Activated CD4-positive, alpha-beta T cell treated with anti-CD3 and anti-CD28 coated beads for 24 hours (primary cell): ENCODE measurements around the gene MIS18A.
"Not testable (repeated sequence)": the region's sequence is repeated elsewhere in the genome, so short reads cannot be mapped to it uniquely, and the experiment has no call there.

Experiments used
- DNase-seq, 2 donors: peaks; one replicate each; pipeline ENCODE4 v3.0.0-alpha.2; 2020; ENCODE audit warnings: low read depth in 2 of 2

Gene MIS18A

DNA sequence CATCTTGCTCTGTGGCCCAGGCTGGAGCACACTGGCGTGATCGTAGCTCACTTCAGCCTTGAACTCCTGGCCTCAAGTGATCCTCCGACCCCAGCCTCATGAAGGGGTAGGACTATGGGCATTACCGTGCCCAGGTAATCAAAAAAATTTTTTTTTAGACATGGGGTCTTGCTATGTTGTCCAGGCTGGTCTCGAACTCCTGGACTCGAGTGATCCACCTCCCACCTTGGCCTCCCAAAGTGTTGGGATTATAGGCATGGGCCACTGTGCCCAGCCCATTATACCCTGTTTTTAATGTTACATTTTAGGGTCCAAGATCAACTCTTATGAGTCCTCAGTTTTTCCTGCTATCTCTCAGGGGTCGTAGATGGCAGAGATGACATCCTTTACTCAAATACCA lies 26.1 kb upstream of the MIS18A start:
- DNase-seq, result no peak

DNA sequence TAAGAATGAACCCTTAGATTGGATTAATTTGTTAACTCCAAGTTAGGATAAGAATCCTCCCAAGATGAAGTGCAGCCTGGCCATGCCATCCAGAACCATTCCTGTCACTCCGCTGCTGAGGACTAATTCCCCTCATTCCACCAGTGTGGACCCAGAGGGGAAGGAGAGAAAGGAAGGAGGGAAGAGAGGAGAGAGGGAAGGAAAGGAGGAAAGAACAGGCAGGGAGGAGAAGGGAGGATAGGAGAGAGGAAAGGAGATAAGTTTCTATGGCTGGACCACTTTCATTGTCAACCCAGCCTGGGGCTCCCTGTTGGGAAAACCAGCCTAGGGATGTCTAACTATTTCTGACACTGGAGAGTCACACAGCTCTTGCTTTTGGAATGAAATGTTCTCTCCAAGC lies 24.5 kb upstream of the MIS18A start:
- no peak for DNase-seq

DNA sequence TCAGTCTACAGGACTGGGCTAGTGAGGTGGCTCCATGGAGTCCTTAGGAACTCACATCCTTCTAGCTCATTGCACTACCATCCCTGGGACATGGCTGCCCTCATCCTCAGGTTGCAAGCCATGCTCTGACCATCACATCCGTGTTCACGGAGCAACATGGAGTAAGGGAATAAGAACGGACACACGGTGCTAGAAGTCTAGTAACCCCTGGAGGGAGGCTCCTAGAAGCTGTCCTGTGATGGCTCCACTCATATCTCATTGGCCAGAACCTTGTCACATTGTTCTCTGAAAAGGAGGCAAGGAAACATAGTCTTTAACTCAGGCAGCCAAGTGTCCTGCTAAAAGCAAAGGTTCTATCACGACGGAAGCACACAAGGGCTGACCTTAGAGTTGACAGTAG lies 23.7 kb upstream of the MIS18A start:
- DNase-seq, result no peak

GRCh38 chr21:32301596-32301995 lies 22.7 kb upstream of the MIS18A start:
- no peak for DNase-seq

GRCh38 chr21:32300117-32300681 lies 21.4 kb upstream of the MIS18A start:
- no peak for DNase-seq

GRCh38 chr21:32299695-32300094 lies 20.8 kb upstream of the MIS18A start:
- DNase-seq, result no peak

DNA sequence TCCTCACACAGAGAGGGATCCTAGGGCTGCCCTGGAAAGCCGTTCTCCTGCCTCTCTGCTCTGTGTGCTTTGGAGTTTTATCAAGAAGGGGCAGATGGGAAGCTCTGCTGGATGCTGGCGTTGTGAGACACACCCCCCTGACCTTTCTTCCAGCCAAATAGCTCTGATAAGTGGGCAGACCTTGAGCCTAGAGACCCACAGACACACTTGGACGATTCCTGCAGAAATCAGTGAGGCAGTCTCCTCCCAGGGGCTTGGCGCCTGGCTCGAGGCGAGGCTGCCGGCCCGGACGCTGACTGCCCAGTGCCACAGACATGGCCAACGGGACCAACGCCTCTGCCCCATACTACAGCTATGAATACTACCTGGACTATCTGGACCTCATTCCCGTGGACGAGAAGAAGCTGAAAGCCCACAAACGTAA lies 19.8 kb upstream of the MIS18A start, which contains the start of gene MRAP:
MRAP (plus strand) TSS at position 198 of the 424 bp plus-strand sequence; CDS start at position 315, 117 bp downstream.
- no peak for DNase-seq

- no peak for DNase-seq
Measured at GRCh38 chr21:32298148-32298559, 19.3 kb upstream of the MIS18A start.

- no peak for DNase-seq
Measured at GRCh38 chr21:32297449-32297848, 18.6 kb upstream of the MIS18A start.

- no peak for DNase-seq
Measured at GRCh38 chr21:32285476-32285875, 6.6 kb upstream of the MIS18A start.

- no peak for DNase-seq
Measured at GRCh38 chr21:32282992-32283391, 4.1 kb upstream of the MIS18A start.

- no peak for DNase-seq
Measured at GRCh38 chr21:32281531-32281930, 2.7 kb upstream of the MIS18A start.

- no peak for DNase-seq
Measured at GRCh38 chr21:32279377-32279680, 480 bp upstream of the MIS18A start.

DNA sequence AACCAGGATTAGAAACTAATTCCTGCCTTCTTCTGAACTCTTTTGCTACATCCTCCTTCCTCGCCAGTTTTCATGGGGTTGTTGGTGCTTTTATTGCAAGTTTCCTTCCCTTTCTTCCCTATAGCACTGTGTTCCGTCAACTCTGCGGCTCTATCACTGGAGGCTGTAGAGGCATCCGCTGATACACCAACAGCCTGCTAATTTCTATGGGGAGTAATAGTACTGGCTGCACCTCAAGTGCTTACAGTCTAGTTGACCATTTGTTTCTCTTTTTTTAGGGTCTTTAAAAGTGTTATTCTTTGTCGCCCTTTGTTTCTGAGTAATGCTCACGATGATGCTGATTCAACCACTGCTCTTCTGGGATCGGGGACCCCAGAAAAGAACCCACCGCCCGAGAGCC lies 746 bp downstream of the MIS18A start:
- DNase-seq, result no peak

DNA sequence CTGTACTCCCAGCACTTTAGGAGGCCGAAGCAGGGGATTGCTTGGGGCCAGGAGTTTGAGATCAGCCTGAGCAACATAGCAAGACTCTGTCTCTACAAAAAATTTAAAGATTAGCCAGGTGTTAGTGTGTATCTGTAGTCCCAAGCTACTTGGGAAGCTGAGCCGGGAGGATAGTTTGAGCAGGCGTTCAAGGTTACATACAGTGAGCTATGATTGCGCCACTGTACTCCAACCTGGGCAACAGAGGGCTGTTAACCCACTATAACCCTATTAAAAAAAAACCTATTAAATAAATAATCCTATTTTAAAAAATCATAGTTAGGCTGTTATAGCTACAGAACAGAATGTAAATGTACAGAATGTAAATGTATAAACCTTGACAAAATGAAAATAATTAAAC lies 2.2 kb downstream of the MIS18A start:
- DNase-seq, result no peak

DNA sequence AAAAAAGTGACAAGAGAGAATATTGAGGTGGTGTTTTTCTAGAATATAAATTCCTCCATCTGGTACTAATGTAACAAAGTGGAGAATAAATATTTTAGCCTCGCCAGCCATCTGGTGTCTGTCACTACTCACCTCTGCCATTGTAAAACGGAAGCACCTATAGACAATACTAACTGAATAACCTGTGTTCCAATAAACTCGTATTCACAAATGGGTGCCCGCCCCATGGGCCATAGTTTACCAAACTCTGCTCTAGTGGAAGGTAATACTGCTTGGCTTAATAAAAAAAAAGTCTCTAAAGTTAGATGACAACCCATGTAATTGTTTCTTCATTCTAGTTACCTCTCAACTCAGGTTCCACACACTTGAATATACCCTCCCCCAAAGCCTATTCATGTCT lies 8.1 kb downstream of the MIS18A start:
- DNase-seq, result no peak

DNA sequence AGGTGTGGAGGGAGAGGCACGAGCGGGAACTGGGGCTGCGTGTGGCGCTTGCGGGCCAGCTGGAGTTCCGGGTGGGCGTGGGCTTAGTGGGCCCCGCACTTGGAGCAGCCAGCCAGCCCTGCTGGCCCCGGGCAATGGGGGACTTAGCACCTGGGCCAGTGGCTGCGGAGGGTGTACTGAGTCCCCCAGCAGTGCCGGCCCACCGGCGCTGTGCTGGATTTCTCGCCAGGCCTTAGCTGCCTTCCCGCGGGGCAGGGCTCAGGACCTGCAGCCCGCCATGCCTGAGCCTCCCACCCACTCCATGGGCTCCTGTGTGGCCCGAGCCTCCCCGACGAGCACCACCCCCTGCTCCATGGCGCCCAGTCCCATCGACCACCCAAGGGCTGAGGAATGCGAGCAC lies 13.5 kb downstream of the MIS18A start:
- DNase-seq, result not testable (repeated sequence)

- DNase-seq, result no peak
Measured at GRCh38 chr21:32261929-32262328, 16.9 kb downstream of the MIS18A start.

- no peak for DNase-seq
Measured at GRCh38 chr21:32260130-32260529, 18.7 kb downstream of the MIS18A start.

- not testable (repeated sequence) for DNase-seq
Measured at GRCh38 chr21:32258786-32259048, 20.1 kb downstream of the MIS18A start.

- DNase-seq, result peak in 1 of 2 donors; percentile 17
Measured at GRCh38 chr21:32257962-32258785, 20.7 kb downstream of the MIS18A start.

DNA sequence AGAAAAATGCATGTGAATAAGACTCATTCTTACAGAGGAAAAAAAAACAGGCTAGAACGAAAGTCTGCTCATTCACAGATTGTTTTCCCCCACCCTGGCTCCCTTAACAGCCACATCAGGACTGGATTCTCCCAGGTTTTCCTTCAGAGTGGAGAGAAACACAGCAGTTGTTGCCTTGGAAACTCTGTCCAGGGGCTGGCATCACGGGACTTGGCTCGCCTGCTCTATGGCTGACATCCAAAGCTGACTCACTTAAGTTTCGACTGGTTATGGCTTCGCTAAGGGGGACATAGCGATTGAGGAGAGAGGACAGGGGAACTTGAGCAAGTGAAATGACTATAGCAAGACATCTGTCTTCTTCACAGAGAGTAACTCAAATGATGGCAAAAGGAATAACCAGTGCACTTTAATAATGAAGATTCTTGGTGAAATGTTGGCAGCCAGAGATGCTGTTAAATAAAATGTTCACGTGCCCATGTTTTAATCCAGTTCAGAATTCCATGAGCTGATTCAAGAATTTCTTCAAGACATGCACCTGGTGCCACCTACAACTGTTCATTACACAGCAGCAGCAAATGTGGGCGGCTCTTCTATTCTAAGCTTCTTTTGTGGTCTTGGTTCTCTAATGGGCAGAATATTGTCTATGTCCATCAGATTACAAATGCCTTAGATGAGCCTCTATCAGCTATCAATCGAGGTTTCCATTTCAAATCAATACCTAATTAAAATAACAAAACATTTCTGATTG lies 21.8 kb downstream of the MIS18A start:
- no peak for DNase-seq

GRCh38 chr21:32256251-32256650 lies 22.6 kb downstream of the MIS18A start:
- DNase-seq, result no peak
